Vagina (tissue), 2 donors: ENCODE measurements around the gene CRELD2.

Experiments
- CTCF ChIP-seq, 3 experiments: fragments of 450-650 bp in 2 of 3; fragments of 200-600 bp in 1 of 3; sonication (generic) in 1 of 3; IDR thresholded peaks; one replicate each; pipeline ENCODE4 v1.5.1; 2017 to 2019; ENCODE audit warnings: antibody characterized with exemption in 3 of 3, mild to moderate bottlenecking in 2 of 3, moderate library complexity in 2 of 3
- POLR2A ChIP-seq, 2 donors: fragments of 450-650 bp; IDR thresholded peaks; one replicate each; pipeline ENCODE4 v1.6.1; 2017; ENCODE audit warnings: antibody characterized with exemption in 2 of 2, mild to moderate bottlenecking in 2 of 2, moderate library complexity in 2 of 2

GRCh38 chr22:49872347-49872746 lies 46.1 kb upstream of the CRELD2 start:
- TF ChIP-seq CTCF (IDR thresholded peaks at IDR 0.05), result no peak
- no peak for TF ChIP-seq POLR2A (IDR thresholded peaks at IDR 0.05)
